ENCODE data around the gene SSRP1.
"Not testable (repeated sequence)": the region's sequence is repeated elsewhere in the genome, so short reads cannot be mapped to it uniquely, and the experiment has no call there.

SSRP1 gene

GRCh38 chr11:57368845-57369232 lies 33.1 kb upstream of the SSRP1 start:
- no peak overlapping the region for H3K4me3 ChIP-seq (ENCODE audit: low read depth, low read length)
- no peak for DNase-seq (ENCODE audit: low read depth)
- TF ChIP-seq CTCF (IDR thresholded peaks at IDR 0.05; ENCODE audit: control insufficient read depth, extremely low read depth, insufficient read depth), result no peak

DNA sequence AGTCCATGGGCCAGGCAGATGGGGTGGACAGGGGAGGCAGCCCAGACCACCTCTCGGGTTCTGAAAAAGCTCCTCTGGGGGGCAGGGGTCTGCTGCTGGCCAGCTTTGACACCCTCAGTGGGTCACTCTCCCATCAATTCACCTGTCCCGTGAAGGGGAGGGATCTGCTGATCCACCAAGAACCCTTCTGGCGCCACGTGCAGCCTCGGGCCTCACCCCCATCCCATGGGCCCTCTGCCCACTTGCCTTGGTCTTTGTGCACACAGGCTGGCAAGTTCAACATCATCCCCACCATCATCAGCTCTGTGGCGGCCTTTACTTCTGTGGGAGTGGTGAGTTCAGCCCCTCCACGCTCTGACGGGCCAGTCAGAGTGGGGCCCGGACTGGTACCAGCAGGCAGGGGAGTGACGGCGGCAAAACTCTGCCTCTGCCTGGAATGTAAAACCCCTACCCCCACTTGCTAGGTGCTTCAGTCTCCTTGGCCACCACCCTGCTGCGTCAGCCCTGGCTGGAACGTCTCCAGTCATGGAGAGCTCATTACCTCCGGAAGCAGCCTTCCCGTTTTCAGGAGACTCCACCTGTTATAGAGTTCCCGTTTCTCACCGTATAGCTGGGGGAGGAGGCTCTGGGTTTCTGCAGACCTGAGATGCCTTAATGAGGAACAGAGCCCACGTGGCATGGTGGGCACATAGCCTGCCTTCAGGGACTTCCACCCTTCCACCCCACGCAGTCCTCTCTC lies 32.6 kb upstream of the SSRP1 start:
- no peak for DNase-seq (ENCODE audit: low read depth)
- H3K4me3 ChIP-seq (ENCODE audit: low read depth, low read length), result no peak overlapping the region
- no peak for TF ChIP-seq CTCF (IDR thresholded peaks at IDR 0.05; ENCODE audit: control insufficient read depth, extremely low read depth, insufficient read depth)

DNA sequence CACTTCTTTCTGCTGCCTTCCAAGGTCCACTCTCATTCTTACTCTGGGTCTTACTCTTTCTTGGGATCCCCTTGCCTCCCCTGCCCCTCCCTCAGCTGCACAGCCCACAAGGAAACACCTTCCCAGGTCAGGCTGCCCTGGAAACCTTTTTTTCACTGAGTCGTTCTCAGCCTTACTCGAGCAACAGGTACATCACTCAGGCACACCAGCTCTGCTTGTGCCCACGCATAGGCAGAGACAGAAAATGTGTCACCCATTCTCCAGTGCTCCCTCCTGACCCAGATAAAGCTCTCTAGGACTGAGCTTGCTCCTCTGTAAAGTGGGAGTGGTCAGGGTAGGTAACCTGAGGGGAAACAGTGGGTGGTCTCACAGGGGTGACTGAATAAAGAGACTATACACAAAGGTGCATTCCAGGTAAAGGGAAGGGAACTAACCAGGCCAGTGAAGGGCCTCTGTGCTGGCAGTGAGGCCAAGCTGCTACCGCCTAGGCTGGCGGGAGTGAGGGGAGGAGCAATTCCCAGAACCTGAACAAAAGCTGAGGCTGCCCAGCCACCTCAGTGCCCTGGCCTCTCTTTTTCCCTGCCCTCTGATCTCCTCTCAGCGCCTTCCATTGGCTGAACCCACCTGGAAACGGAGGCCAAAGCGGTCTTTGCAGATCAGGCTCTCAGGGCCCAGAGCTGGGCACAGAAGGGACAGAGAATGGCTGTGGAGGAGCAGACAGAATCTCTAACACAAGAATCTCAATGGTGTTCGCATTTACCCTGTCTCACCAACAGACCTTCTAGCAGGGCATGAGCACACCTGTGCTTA lies 29.4 kb upstream of the SSRP1 start:
- H3K4me3 ChIP-seq (ENCODE audit: low read depth, low read length), result no peak overlapping the region
- no peak for DNase-seq (ENCODE audit: low read depth)
- no peak for TF ChIP-seq CTCF (IDR thresholded peaks at IDR 0.05; ENCODE audit: control insufficient read depth, extremely low read depth, insufficient read depth)

DNA sequence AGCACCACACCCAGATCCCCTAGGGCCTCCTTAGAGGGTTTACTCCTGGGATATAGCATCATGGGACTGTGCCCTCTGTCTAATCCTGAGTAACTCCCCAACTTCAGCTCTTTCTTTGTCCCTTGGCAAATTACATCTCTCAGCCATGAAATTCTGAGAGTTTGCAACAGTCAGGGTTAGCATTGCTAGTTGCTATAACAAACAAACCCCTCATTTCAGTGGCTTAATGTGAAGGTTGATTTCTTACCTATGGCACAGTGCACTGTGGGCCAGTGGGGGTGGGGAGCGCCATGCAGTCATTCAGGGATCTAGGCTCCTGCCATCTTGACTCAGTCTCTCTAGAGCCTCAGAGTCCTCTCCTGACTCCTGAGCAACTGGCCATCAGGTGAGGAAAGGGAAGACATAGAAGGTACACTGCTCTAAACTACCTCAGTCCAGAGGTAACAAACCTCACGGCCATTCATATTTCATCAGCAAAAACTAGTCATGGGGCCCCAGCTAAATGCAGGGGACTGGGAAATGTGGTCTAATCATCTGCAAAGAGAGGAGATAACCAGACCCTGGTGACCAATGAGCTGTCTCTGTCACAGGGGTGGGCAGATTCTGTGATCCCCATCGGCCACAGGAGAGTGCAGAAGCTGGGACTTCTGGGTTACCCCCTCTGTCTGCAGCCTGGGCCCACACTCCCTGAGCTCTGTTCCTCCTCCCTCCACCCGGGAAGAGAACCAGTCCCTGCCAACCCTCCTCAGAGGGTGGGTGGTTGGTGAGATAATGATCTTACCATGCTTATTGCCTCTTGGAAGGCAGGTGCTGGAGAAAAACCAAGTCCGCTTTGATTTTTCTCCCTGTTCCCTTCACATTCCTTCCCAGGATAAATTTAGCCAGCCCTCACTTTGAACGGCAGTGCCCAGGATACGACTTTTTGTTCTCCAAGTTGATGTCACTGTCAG lies 27.7 kb upstream of the SSRP1 start:
- no peak for TF ChIP-seq CTCF (IDR thresholded peaks at IDR 0.05; ENCODE audit: control insufficient read depth, extremely low read depth, insufficient read depth)
- DNase-seq (ENCODE audit: low read depth), result no peak

DNA sequence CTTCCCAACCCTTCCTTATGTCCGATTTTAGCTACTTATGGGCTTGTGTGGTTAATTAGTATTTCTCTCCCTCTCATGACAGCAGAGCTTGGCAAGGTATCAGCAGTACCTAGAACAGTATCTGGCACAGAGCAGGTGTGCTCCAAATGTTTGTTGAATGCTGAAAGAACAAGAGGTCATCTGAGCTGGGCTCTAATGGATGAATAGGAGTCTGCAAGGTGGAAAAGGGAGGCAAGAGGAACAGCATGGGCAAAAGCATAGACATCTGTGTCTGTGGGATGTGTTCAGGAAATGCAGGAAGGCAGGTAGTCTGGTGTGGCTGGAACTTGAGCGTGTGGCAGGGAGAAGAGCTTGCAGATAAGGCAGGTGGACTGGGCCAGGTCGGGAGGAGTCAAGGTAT lies 26.2 kb upstream of the SSRP1 start:
- no peak for TF ChIP-seq CTCF (IDR thresholded peaks at IDR 0.05; ENCODE audit: control insufficient read depth, extremely low read depth, insufficient read depth)
- DNase-seq (ENCODE audit: low read depth), result no peak
- H3K4me3 ChIP-seq (ENCODE audit: low read depth, low read length), result no peak overlapping the region

More for the DNA sequence above, 27.7 kb upstream of the SSRP1 start:
- no peak overlapping the region for H3K4me3 ChIP-seq (ENCODE audit: low read depth, low read length)

GRCh38 chr11:57361420-57361819 lies 25.7 kb upstream of the SSRP1 start:
- not testable (repeated sequence) for H3K4me3 ChIP-seq (ENCODE audit: low read depth, low read length); DNase-seq (ENCODE audit: low read depth)

- H3K4me3 ChIP-seq (ENCODE audit: low read depth, low read length), result no peak overlapping the region
- no peak for DNase-seq (ENCODE audit: low read depth)
- no peak for TF ChIP-seq CTCF (IDR thresholded peaks at IDR 0.05; ENCODE audit: control insufficient read depth, extremely low read depth, insufficient read depth)
Measured at GRCh38 chr11:57360991-57361390, 25.3 kb upstream of the SSRP1 start.

Data from LNCaP clone FGC (cell line).